Muscle of leg (tissue), 11 donors: ENCODE measurements around the gene GAL3ST1. TPM values are rescaled to one million over a fixed set of nuclear protein-coding genes. Genes with fewer than 3 reads are reported as not detected.

ENCODE experiments used
- DNase-seq: peaks from one replicate; pipeline ENCODE4 v3.0.0; 2013
- H3K27ac ChIP-seq: one replicate; pipeline ENCODE4 v1.5.1; 2013; ENCODE audit warnings: mild to moderate bottlenecking, low read length, control low read depth
- H3K27me3 ChIP-seq: one replicate; pipeline ENCODE4 v1.6.1; 2013; ENCODE audit warnings: low read length; ENCODE audit not compliant: control insufficient read depth, insufficient read depth
- H3K36me3 ChIP-seq: one replicate; pipeline ENCODE4 v1.6.1; 2013; ENCODE audit warnings: low read length; ENCODE audit not compliant: control insufficient read depth, insufficient read depth
- H3K4me1 ChIP-seq: one replicate; pipeline ENCODE4 v1.6.1; 2013; ENCODE audit warnings: low read length; ENCODE audit not compliant: control insufficient read depth, insufficient read depth
- H3K4me3 ChIP-seq: one replicate; pipeline ENCODE4 v1.5.1; 2013; ENCODE audit warnings: low read length, control low read depth
- H3K9me3 ChIP-seq: replicated peaks from 2 replicates; pipeline ENCODE4 v1.6.1; 2013; ENCODE audit warnings: low read depth, low read length; ENCODE audit not compliant: control insufficient read depth
- WGBS: methylation state at CpG from one replicate; pipeline ENCODE4 v1.1.5; 2013; ENCODE audit warnings: missing lambda C conversion rate; ENCODE audit not compliant: insufficient coverage; 5-methylcytosine and 5-hydroxymethylcytosine counted together
- polyA plus RNA-seq, 8 donors: library from polyadenylated mRNA; unstranded; fragments of 120-200 nt; gene quantifications; one replicate each; pipeline versions ENCODE4 v1.2.1 to v1.2.3, GENCODE V29; 2013; ENCODE audit warnings: inconsistent platforms in 1 of 8, low replicate concordance in 1 of 8; ENCODE audit not compliant: insufficient read length in 8 of 8, insufficient read depth in 1 of 8
- total RNA-seq: library from RNA; stranded (reverse); fragments of 120-200 nt; gene quantifications from one replicate; pipeline ENCODE4 v1.2.4, GENCODE V29; 2013

The GAL3ST1 gene
- total and polyA plus RNA-seq, 9 donors = 3.0 to 10.0 (median 5.2) TPM

DNA sequence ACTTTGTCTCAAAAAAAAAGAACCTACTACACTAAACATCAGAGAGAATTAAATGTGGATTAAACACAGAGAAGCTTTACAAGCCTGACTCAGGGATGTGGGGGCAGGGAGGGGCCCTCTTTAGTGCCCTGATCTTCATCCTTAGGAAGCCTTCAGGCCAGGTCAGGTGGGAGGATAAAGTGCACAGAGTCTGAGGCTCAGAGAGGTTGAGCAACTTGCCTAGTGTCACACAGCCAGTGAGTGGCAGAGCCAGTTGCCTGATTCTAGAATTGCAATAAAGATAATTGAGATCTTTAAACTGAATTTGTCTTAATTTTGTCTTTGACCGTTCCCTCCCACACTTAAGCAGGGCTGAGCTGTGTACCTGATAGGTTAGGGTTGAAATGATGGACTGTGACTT is 35.1 kb downstream of the GAL3ST1 start:
- H3K27ac ChIP-seq = no peak overlapping the region
- H3K36me3 ChIP-seq = no peaks in the 10 kb centered on the region
- no peaks in the 10 kb centered on the region for H3K9me3 ChIP-seq
- H3K27me3 ChIP-seq = peaks cover 25% of the 10 kb centered on the region
- DNase-seq = no peak
- peaks cover 8% of the 10 kb centered on the region for H3K4me1 ChIP-seq
- no CpG with 5 or more reads among the region's 1 CpG for WGBS
- H3K4me3 ChIP-seq = no peak overlapping the region

DNA sequence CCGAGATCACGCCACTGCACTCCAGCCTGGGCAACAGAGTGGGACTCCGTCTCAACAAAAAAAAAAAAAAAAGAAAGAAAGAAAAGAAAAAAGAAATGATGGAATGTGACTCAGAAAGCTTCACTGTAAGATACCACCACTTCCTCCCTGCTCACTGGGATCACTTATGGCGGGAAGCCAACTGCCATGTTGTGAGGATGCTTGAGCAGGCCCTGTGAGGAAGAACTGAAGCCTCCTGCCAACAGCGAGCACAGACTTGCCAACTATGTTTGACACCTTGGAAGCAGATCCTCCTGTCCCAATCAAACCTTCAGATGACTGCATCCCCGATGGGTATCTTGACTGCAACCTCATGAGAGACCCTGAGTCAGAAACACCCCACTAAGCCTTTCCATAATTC is 36.2 kb downstream of the GAL3ST1 start:
- no peak for DNase-seq
- Histone ChIP-seq H3K4me1 (peaks cover 8% of the 10 kb centered on the region), H3K36me3 (no peaks in the 10 kb centered on the region), H3K27me3 (peaks cover 20% of the 10 kb centered on the region), H3K4me3 (no peak overlapping the region), H3K9me3 (no peaks in the 10 kb centered on the region), H3K27ac (no peak overlapping the region)
- WGBS = 77% methylated on average over 3 of the region's 6 CpGs

DNA sequence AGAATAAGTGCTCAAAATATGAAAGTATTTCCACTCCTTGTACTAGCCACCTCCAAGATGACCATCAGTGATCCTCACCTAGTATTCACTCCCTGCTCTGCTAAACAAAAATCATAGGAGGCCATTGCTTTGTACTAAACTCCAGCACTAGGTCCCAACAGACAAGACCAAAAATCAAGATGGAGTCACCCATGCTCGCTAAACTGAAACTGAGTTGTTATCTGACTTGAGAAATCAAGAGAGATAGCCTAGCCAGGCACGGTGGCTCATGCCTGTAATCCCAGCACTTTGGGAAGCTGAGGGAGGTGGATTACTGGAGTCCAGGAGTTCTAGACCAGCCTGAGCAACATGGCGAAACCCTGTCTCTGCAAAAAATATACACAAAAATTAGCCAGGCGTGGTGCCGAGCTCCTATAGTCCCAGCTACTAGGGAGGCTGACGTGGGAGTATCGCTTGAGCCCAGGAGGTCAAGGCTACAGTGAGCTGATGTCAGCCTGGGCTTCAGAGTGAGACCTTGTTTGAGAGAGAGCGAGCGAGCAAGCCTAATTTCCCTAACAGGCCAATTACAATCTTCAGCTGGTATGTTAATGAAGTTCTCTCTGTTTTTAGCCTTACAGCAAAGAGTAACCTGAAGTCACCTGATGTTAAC is 37.3 kb downstream of the GAL3ST1 start:
- Histone ChIP-seq H3K36me3 (no peaks in the 10 kb centered on the region), H3K4me3 (no peak overlapping the region), H3K4me1 (peaks cover 4% of the 10 kb centered on the region), H3K27ac (no peak overlapping the region), H3K27me3 (peaks cover 10% of the 10 kb centered on the region), H3K9me3 (no peaks in the 10 kb centered on the region)
- 50% methylated on average over 1 of the region's 9 CpGs for WGBS
- DNase-seq = no peak

DNA sequence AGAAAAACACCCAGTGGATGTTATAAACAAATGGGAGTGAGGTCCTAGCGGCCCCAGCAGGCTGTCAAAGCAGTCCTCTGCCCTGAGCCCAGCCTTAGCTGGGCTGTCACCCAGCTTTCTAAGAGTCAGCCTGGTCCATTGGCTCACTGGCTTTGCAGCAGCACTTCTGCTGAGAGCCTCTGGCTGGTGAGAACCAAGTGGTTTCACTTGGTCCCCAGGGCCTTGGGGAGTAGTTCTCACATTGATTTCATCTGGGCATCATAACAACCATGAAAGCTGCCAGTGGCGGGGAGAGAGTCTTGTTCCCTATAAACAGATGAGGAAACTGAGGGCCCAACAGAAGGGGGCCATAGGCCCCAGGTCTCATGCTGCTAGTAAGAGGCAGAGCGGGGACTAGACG is 39.3 kb downstream of the GAL3ST1 start:
- no peaks in the 10 kb centered on the region for H3K36me3 ChIP-seq
- H3K27ac ChIP-seq = no peak overlapping the region
- no peak for DNase-seq
- H3K27me3 ChIP-seq = no peaks in the 10 kb centered on the region
- H3K4me3 ChIP-seq = no peak overlapping the region
- H3K4me1 ChIP-seq = no peaks in the 10 kb centered on the region
- 70% methylated on average over 4 of the region's 4 CpGs for whole genome bisulfite sequencing
- H3K9me3 ChIP-seq = no peaks in the 10 kb centered on the region

DNA sequence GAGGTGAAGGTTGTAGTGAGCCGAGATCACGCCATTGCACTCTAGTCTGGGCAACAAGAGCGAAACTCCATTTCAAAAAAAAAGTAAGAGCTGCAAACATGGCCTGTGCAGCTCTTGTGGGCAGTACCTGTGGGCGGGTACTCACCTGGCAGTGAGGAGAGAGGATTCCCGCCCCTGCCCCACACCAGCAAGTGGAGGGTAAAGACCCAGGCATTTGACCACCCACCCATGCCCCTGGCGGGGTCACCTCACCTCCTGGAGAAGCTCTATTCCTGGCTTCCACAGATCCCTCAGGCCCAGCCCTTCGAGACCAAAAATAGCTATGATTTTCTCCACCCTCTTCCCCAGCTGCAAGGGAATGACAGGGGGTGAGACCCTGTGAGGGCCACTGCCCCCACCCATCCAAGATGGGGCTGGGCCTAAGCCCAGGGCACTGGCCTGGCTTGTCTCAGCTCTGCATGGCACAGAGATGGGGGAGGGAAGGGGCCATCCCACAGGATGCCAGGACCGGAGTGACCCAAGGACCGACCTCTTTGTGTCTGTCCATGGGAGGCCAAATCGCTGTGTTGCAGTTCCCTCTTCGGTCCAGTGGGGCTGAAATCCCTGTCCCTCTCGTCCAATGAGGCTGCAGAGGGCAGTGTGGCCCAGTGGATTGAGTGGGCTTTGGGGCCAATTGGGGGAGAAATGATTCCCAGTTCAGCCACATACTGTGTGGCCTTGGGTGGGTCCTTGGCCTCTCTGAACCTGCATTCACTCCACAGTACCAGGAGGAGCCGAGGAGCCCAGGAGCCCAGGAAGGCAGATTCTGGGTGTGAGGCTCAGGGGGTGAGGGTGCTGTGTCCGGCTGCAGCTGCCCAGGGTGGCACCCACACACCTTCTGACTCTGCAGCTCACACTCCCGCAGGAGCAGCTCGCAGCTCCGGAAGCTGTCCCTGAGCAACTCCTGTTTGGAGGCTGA is 42.5 kb downstream of the GAL3ST1 start:
- H3K4me3 ChIP-seq = no peak overlapping the region
- no peaks in the 10 kb centered on the region for H3K4me1 ChIP-seq
- H3K27me3 ChIP-seq = no peaks in the 10 kb centered on the region
- DNase-seq = no peak
- WGBS = 90% methylated on average over 6 of the region's 17 CpGs
- H3K9me3 ChIP-seq = no peaks in the 10 kb centered on the region
- H3K36me3 ChIP-seq = no peaks in the 10 kb centered on the region
- H3K27ac ChIP-seq = no peak overlapping the region

DNA sequence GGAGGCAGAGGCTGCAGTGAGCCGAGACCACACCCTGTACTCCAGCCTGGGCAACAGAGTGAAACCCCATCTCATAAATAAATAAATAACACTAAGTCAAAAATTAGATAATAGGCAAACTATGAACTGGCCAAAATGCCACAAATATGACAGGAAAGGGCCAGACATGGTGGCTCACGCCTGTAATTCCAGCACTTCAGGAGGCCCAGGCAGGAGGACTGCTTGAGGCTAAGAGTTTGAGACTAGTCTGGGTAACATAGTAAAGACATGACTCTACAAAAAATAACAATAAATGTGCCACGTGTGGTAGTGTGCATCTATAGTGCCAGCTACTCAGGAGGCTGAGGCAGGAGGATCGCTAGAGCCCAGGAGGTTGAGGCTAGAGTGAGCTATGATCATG is 47.8 kb downstream of the GAL3ST1 start:
- H3K4me3 ChIP-seq = no peak overlapping the region
- no peak overlapping the region for H3K27ac ChIP-seq
- no peak for DNase-seq
- no CpG with 5 or more reads among the region's 4 CpGs for WGBS
- H3K36me3 ChIP-seq = no peaks in the 10 kb centered on the region
- no peaks in the 10 kb centered on the region for H3K4me1 ChIP-seq
- H3K9me3 ChIP-seq = no peaks in the 10 kb centered on the region
- no peaks in the 10 kb centered on the region for H3K27me3 ChIP-seq

DNA sequence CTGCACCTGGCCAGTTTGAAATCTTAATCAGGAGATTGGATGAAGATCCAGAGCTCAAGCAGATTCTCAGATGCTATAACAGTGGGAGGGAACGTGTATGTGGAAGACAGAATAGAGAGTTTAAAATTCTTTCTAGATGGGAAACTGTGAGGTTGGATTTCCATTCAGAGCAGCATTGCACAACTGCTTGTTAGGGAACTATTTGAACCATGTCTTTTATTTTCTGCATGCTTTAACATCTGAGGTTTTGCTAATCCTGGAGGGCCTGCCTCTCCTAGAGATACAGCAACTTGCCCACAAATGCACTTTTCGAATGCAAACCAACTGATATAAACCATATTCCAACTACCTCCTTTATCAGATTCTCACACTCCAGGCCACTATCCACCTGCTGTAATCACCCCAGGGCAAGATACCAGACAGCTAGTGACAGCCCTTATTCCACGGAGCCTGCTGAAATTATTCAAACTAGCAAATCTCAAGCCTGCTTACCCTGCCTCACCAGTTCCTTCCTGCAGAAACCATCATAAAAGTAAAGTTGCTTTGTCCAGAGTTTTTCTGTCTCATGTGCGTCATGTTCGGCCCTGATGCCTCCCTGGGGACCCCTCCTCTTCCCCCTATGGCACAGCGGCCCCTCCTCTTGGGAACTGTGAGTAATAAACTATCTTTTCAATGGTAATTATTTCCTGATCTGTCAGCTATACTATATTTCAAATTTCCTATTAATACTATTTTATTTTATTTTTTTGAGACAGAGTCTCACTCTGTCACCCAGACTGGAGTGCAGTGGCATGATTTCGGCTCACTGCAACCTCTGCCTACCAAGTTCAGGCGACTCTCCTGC is 50.6 kb downstream of the GAL3ST1 start:
- WGBS = 62% methylated on average over 3 of the region's 8 CpGs
- H3K4me1 ChIP-seq = no peaks in the 10 kb centered on the region
- no peaks in the 10 kb centered on the region for H3K27me3 ChIP-seq

DNA sequence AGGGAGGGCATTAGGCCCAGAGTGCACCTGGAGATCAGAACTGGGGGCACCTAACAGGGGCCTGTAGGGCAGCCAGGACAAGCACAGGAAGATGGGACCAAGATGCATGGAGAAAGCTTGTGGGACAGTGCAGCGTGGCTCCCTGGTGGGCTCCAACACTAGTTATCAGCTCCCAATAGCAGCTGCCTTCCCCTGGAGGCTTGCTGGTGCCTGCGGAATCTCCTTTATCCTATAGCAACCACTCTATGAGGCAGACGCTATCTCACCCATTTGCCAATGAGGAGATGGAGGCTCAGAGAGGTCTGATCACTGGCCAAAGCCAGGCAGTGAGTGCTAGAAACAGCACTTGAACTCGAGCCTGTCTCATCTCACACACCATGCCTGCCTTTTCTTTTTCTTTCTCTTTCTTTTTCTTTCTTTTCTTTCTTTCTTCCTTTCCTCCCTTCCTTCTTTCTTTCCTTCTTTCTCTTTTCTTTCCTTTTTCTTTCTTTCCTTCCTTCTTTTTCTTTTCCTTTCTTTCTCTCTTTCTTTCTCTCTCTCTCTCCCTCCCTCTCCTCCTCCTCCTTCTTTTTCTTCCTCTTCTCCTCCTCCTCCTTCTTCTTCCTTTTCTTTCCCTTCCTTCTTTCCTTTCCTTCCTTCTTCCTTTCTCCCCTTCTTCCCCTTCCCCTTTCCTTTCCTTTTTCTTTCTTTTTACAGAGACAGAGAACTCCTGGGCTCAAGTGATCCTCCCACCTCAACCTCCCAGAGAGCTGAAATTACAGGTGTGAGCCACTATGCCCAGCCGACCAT is 52.9 kb downstream of the GAL3ST1 start:
- DNase-seq = no peak
- Histone ChIP-seq H3K4me1 (no peaks in the 10 kb centered on the region), H3K9me3 (no peaks in the 10 kb centered on the region), H3K4me3 (no peak overlapping the region), H3K27ac (no peak overlapping the region), H3K27me3 (no peaks in the 10 kb centered on the region), H3K36me3 (no peaks in the 10 kb centered on the region)
- 67% methylated on average over 2 of the region's 5 CpGs for WGBS

More for the DNA sequence above, 50.6 kb downstream of the GAL3ST1 start:
- no peaks in the 10 kb centered on the region for H3K9me3 ChIP-seq
- DNase-seq = no peak
- H3K4me3 ChIP-seq = no peak overlapping the region
- H3K27ac ChIP-seq = no peak overlapping the region
- no peaks in the 10 kb centered on the region for H3K36me3 ChIP-seq

DNA sequence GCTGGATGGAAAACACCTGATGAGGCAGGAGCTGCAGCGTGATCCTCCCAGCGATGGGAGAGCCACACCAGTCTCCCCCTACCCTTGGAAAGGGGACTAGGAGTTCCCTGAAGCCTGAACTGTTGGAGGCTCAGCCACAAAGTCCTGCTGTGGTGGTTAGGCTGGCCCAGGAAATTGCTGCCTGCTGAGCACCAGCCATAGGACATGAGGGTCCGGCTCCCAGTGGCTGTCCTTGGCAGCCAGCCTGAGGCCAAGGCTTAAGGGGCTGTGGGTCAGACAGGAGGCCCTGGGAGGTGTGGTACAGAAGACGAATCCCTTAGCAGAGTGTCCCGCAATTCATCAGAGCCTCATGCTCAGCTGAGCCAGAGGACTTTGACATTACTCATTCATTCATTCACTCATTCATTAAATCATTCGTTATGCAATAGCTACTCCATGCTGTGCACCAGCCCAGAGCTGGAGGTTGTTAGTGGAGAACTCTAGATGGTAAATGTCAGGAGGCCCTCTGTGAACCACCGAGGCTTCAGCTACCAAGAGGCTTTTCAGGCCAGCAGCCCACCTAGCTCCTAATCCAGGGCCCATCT is 54.5 kb downstream of the GAL3ST1 start:
- no peak overlapping the region for H3K27ac ChIP-seq
- WGBS = 87% methylated on average over 3 of the region's 7 CpGs
- no peaks in the 10 kb centered on the region for H3K4me1 ChIP-seq
- H3K27me3 ChIP-seq = no peaks in the 10 kb centered on the region
- H3K9me3 ChIP-seq = no peaks in the 10 kb centered on the region
- H3K36me3 ChIP-seq = no peaks in the 10 kb centered on the region
- no peak overlapping the region for H3K4me3 ChIP-seq
- DNase-seq = no peak
